Activated gamma-delta T cell (primary cell): ENCODE results near the gene NCOA3.
"Not testable (repeated sequence)": the region's sequence is repeated elsewhere in the genome, so short reads cannot be mapped to it uniquely, and the experiment has no call there.

Experiments
- DNase-seq: peaks from one replicate; lab custom pipeline; 2025; lab: John Stamatoyannopoulos, UW

NCOA3 gene

DNA sequence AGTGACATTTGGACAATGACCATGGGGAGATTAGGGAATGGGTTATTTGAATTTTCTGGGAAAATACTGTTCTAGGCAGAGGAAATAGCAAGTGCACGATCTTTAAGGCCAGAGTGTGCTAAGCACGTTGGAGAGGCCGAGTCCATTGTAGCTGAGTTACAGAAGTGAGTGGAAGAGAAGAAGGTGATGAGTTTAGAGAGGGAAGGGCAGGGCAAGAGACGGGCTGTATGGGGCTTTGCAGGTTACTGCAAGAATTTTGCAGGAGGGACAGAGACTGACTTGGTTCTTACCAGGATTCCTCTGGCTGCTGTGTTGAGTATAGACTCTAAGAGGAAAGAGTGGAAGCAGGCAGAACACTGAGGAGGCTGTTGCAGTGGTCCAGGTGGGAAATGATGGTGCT lies 1.1 kb upstream of the NCOA3 start:
- no peak for DNase-seq

- DNase-seq = no peak
Measured at GRCh38 chr20:47501116-47501481, 588 bp upstream of the NCOA3 start.

GRCh38 chr20:47502271-47503239 lies 868 bp downstream of the NCOA3 start:
- no peak for DNase-seq

- DNase-seq = no peak
Measured at GRCh38 chr20:47503685-47504084, 2.0 kb downstream of the NCOA3 start.

- no peak for DNase-seq
Measured at GRCh38 chr20:47506335-47506734, 4.6 kb downstream of the NCOA3 start.

DNA sequence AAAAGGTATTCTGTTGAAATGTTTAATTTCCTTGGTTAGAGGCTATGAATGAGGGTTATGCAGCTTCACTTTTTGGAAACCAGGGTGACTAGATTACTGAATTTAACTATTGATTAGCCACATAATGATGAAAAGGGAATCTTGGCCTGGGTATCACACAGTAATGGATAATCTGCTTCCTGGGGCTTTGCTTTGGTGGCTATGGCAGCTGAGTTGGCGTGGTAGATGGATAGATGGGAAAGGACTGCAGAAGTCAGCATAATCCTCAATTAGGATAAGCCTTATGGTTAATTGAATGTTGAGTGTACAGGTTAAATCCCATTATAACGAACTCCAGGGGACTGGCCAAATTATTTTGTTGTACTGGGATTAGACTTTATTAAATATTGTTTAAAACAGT lies 5.2 kb downstream of the NCOA3 start:
- no peak for DNase-seq

DNA sequence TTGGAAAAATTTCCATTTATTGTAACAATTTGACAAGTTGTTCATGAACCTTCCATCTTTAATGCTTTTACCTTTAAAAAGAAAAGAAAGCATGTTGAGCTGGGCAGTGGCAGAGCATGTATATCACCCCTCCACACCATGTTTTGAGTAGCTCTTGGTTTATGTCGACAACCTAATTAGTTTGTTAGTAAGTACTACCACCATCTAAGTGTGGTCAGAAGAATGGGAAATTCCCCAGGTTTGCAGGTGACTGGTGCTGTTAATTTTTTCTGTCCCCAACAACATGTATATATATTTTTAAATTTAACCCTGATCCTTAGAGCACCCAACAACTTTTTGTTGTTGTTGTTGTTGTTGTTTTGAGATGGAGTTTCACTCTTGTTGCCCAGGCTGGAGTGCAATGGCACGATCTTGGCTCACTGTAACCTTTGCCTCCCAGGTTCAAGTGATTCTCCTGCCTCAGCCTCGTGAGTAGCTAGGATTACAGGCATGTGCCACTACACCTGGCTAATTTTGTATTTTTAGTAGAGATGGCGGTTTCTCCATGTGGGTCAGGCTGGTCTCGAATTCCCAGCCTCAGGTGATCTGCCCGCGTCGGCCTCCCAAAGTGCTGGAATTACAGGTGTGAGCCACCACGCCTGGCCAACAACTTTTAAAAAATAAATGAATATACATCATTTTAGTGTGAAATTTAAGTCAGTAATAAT lies 5.7 kb downstream of the NCOA3 start:
- not testable (repeated sequence) for DNase-seq

GRCh38 chr20:47508278-47508677 lies 6.6 kb downstream of the NCOA3 start:
- DNase-seq = no peak

DNA sequence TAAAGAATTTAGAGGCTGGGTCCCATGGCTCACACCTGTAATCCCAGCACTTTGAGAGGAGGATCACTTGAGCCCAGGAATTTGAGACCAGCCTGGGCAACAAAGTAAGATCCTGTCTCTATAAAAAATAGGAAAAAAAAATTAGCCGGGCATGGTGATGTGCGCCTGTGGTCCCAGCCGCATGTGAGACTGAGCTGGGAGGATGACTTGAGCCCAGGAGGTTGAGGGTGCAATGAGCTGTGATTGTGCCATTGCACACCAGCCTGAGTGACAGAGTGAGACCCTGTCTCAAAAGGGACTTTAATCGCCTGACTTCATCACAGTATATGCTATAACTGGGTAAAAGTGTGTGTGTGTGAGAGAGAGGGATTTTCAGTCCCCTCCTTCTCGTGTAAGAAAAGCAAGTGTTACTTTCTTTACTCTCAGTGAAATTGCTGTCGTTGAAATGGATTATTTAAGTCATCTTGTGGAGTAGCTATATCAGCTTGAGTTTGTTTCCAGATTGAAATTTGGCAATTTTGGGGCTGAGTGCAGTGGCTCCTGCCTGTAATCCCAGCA lies 7.5 kb downstream of the NCOA3 start:
- no peak for DNase-seq

- no peak for DNase-seq
Measured at GRCh38 chr20:47509685-47510084, 8.0 kb downstream of the NCOA3 start.

DNA sequence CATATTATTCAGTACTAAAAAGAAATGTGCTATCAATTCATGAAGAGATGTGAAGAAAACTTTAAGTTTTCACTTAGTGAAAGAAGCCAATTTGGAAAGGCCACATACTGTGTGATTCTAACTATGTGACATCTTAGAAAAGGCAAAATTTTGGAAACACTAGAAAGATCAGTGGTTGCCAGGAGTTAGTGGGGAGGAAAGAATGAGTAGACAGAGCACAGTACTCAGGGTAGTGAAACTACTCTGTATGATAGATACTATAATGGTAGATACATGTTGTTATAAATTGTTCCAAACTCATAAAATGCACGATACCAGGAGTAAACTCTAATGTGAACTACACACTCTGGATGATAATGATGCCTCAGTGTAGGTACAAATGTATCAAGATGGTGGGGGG lies 14.2 kb downstream of the NCOA3 start:
- no peak for DNase-seq

DNA sequence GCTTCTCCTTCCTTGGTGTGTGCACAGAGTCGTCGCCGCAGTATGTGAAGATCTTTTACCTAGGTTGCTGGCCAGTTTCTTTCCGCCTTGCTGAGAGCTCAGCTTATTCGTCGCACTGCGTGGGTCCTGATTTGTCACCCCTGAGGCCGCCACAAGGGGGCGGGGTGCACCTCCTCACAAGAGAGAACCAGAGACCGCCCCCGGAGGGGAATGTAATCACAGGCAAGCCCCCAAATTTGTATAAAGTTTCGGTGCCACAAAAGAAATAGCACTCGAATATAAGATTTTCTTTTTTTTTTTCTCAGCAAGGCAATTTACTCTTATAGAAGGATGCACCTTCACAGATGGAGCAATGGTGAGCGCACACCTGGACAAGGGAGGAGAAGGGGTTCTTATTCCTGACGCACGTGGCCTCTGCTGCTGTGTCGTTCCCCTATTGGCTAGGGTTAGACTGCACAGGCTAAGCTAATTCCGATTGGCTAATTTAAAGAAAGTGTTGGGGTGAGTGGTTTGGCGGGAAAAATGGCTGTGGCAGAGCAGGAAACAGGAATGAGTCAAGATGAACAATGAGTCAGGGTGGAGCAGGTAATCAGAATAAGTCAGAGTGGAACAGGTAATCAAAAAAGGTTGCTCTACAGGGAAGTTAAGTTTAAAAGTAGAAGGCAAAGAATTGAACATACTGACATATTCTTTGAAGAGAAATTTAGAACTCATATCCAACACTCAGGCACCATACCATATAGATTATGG lies 19.5 kb downstream of the NCOA3 start:
- no peak for DNase-seq

DNA sequence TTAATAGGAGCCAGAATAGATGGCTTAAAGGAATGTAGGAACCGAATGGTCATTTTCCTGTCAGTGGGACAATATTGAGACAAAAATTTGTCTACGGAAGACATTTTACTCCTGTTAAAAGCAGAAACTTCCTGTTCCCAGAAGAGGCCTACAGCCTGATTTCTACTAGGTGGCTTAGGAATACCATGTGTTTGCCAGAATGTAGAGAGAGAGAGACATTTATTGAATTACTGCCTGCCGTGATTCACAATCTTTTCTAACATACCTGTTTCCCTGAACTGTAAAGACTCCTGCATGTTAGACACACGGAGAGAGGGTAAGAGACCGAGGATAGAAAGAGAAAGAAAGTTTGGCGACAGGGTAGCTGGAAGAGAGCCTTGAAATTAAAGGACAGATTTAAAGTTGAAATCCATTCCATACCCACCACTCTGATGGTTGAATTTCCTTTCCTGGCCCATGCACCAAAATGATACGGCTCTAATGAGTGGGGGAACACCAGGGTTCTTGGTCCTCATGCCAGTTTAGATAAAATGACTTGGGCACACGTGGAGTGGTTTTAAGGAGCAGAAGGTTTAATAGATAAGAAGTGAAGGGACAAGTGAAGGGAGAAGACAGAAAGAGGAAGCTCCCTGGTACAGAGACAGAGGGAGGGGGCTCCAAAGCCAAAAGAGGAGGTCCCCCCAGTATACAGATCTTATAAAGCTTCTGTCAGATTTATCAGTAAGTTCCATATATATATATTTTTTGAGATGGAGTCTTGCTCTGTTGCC lies 22.5 kb downstream of the NCOA3 start:
- DNase-seq = no peak

DNA sequence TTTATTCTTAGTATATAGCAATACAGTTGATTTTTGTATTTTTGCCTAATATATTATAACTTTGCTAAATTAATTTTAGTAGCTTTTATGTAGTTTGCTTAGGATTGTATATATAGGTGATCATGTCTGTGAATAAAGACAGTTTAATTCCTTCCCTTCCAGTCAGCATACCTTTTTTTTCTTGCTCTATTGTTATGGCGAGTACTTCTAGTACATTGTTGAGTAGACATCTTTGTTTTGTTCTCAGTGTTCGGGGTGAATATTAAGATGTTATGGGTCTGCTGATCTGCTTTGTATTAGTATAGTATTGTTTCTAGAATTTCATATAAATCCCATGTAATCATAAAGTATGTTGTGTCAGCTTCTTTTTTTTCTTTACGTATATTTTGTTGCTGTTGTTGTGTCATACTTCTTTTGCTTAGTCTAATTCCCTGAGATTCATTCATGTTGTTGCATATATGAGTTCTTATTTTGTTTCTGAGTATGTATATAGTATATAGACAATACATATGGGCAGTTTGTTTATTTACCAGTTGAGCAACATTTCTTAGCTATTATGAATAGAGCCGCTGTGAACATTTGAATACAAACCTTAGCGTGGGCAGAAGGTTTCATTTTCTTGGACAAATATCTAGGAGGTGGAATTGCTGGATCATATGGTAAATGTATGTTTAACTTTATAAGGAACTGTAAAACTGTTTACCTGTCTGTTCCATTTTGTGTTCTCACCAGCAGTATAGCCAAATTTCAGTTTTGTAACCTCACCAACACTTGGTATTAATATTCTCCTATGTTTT lies 25.5 kb downstream of the NCOA3 start:
- DNase-seq = no peak

DNA sequence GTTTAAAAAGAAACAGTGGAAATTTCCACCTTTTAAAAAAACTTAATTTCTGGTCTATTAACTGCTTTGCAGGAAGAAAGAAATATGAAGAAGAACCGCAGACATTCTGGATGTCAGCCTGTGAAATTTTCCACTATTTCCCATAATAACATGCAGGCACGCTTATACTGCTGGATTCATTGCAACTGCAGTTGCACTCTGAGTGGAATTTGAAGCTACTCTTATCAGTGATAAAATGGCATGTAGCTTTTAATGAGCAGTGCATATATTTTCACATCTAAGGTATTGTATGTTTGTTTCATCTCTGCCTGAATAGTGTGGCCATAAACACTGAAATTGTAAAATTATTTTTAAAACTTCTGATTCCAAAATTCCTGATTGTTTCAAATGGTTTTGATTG lies 28.2 kb downstream of the NCOA3 start:
- DNase-seq = no peak

- no peak for DNase-seq
Measured at GRCh38 chr20:47531458-47531857, 29.8 kb downstream of the NCOA3 start.

DNA sequence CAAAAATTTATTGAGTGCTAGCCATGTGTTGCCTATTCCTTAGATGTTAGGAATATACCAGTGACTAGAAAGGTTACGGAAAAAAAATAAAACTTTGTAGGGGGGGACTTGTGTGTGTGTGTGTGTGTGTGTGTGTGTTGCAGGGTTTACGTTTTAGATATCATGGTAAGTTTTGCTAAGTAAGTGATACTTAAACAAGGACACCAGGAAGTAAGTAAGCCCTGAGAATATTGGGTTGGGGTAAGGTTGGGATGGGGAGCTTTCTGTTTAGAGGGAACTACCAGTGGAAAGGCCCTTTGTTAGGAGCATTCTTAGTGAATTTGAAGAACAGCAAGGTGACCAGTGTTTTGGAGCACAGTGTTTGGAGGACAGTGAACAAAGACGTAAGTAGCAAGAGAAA lies 30.3 kb downstream of the NCOA3 start:
- no peak for DNase-seq

DNA sequence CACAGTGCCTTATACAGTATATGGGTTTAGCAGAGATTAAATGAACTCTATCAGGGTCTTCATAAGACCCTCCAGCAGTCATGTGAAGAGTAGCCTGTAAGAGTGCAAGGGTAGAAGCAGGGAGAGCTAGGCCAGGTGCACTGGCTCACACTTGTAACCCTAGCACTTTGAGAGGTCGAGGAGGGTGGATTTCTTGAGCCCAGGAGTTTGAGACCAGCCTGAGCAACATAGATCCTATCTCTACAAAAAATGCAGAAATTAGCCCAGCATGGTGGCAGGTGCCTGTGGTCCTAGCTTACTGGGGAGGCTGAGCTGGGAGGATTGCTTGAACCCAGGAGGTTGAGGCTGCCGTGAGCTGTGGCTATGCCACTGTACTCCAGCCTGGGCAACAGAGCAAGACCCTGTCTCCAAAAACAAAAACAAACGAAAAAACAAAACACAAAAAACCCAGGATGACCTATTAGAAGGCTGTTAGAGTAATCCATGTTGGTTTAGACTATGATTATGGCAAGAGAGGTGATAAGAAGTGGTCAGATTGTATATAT lies 31.9 kb downstream of the NCOA3 start:
- no peak for DNase-seq

GRCh38 chr20:47534405-47534804 lies 32.7 kb downstream of the NCOA3 start:
- no peak for DNase-seq

- no peak for DNase-seq
Measured at GRCh38 chr20:47535088-47535487, 33.4 kb downstream of the NCOA3 start.
